Activated T-cell treated with anti-CD3 and anti-CD28 coated beads for 1 hour (primary cell): ENCODE results near the gene GCHFR.

Experiments
- DNase-seq: peaks from one replicate; pipeline ENCODE4 v3.0.0-alpha.2; 2020; ENCODE audit warnings: low read depth

Gene GCHFR

GRCh38 chr15:40812721-40813425, 49.0 kb downstream of the GCHFR start:
- no peak for DNase-seq

GRCh38 chr15:40815042-40815698, 51.3 kb downstream of the GCHFR start:
- no peak for DNase-seq
